ENCODE measurements around the gene MTUS2.

MTUS2 gene

DNA sequence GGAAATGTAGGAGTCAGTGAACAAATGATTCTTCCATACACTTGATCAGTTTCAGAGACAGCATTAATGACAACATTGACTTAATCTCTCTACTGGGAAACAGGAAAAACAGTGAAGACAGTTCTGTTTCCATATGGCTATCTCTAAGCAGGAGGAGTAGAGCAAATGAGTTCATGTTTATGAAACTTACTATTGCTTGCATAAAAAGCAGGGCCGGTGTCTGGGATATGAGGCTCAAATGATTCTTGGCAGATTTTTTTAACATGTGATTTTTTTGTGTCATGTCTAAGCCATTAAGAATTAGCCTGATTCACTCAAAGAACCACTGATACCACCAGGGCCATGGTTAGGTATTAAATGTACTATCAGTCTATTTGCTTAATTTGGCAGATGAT lies 633.5 kb downstream of the MTUS2 start:
- no peak for TF ChIP-seq CTCF (IDR thresholded peaks at IDR 0.05; ENCODE audit: low read depth, low read length)
- H3K27me3 ChIP-seq = no peaks in the 10 kb centered on the region
- no peak overlapping the region for H3K4me3 ChIP-seq (ENCODE audit: low read depth, low read length)
- no peaks in the 10 kb centered on the region for H3K9me3 ChIP-seq
- no peak for DNase-seq
- no peaks in the 10 kb centered on the region for H3K36me3 ChIP-seq
- no peaks in the 10 kb centered on the region for H3K4me1 ChIP-seq

DNA sequence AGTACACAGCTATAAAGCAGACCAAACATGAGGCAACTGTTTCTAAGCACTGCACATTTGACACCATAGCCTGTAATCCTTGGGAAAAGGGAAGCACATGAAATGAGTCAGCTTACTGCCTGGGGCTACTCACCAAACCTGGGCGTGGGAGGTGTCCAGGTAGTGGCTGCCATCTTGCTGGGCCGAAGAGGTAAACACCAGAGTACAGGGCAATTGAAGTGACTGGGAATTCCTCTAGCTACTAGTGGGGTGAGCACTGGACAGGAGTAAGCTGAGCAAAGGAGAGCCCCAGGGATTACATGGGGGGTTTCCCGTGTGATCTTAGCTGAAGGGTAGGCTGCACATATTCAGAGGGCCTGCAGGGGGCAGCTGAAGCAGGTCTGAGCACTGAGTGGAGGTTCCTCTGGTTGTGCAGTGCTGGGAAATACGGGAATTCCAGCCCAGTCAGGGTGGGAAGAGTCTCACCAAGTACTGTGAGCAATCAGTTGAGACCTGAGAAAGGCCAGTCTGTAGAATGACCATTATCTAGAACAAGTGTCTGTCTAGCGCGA lies 634.9 kb downstream of the MTUS2 start:
- H3K36me3 ChIP-seq = no peaks in the 10 kb centered on the region
- peak; percentile 69 for TF ChIP-seq CTCF (IDR thresholded peaks at IDR 0.05; ENCODE audit: low read depth, low read length)
- peak; percentile 34 for DNase-seq

DNA sequence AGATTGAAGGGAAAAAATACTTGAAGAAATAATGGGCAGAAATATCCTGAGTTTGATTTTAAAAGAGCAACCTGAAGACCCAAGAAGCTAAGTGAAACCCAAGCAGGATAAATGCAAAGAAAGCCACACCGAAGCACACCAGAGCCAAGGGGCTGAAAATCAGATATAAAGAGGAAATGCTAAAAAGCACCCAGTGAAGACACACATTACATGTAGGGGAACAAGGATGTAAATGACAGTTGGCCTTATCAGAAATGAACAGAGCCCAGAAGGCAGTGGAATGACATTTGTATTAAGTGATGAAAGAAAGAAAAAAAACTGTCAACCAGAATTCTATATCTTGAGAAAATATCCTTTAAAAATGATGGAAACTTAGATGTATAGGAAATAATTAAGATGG lies 636.3 kb downstream of the MTUS2 start:
- Histone ChIP-seq H3K4me3 (ENCODE audit: low read depth, low read length) (no peak overlapping the region), H3K4me1 (no peaks in the 10 kb centered on the region), H3K27me3 (no peaks in the 10 kb centered on the region), H3K36me3 (no peaks in the 10 kb centered on the region), H3K9me3 (no peaks in the 10 kb centered on the region)
- DNase-seq = no peak
- TF ChIP-seq CTCF (IDR thresholded peaks at IDR 0.05; ENCODE audit: low read depth, low read length) = no peak

More for the DNA sequence above, 634.9 kb downstream of the MTUS2 start:
- Histone ChIP-seq H3K4me1 (no peaks in the 10 kb centered on the region), H3K4me3 (ENCODE audit: low read depth, low read length) (no peak overlapping the region), H3K9me3 (no peaks in the 10 kb centered on the region), H3K27me3 (no peaks in the 10 kb centered on the region)

DNA sequence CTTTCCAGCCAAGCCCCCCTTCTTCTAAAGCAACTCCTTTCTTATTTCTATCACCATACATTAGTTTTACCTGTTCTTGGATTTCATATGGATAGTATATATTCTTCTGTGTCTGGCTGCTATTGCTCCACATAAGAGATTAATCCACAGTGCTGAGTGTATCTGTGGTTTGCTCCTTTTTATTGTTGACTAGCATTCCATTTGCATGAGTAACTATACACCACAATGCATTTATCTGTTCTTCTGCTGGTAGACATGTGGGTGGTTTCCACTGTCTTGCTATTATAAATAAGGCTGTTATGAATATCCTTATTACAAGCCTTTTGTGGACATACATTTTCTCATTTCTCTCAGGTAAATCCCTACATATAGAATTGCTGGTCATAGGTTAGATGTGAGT lies 637.2 kb downstream of the MTUS2 start:
- Histone ChIP-seq H3K27me3 (no peaks in the 10 kb centered on the region), H3K4me3 (ENCODE audit: low read depth, low read length) (no peak overlapping the region), H3K9me3 (no peaks in the 10 kb centered on the region), H3K36me3 (no peaks in the 10 kb centered on the region), H3K4me1 (no peaks in the 10 kb centered on the region)
- DNase-seq = no peak
- no peak for TF ChIP-seq CTCF (IDR thresholded peaks at IDR 0.05; ENCODE audit: low read depth, low read length)

GRCh38 chr13:29458419-29458818 lies 638.3 kb downstream of the MTUS2 start:
- Histone ChIP-seq H3K27me3 (no peaks in the 10 kb centered on the region), H3K9me3 (no peaks in the 10 kb centered on the region), H3K4me3 (ENCODE audit: low read depth, low read length) (no peak overlapping the region), H3K36me3 (no peaks in the 10 kb centered on the region), H3K4me1 (no peaks in the 10 kb centered on the region)
- TF ChIP-seq CTCF (IDR thresholded peaks at IDR 0.05; ENCODE audit: low read depth, low read length) = no peak
- DNase-seq = no peak

- Histone ChIP-seq H3K4me1 (no peaks in the 10 kb centered on the region; the same call in 1 of the 2 replicates), H3K27me3 (no peaks in the 10 kb centered on the region), H3K4me3 (ENCODE audit: low read depth, low read length) (no peak overlapping the region), H3K9me3 (no peaks in the 10 kb centered on the region), H3K36me3 (no peaks in the 10 kb centered on the region)
- no peak for TF ChIP-seq CTCF (IDR thresholded peaks at IDR 0.05; ENCODE audit: low read depth, low read length)
- no peak for DNase-seq
Observed at GRCh38 chr13:29459813-29460355, 639.7 kb downstream of the MTUS2 start.

All from BE2C (cell line).